GM18526 (cell line): Measurements from ENCODE around the gene CACNA1D.

Experiments
- POLR2A ChIP-seq: IDR thresholded peaks from 3 replicates; pipeline ENCODE4 v1.6.1; 2011; ENCODE audit not compliant: insufficient read length; ENCODE audit errors: extremely low read depth

CACNA1D gene

DNA sequence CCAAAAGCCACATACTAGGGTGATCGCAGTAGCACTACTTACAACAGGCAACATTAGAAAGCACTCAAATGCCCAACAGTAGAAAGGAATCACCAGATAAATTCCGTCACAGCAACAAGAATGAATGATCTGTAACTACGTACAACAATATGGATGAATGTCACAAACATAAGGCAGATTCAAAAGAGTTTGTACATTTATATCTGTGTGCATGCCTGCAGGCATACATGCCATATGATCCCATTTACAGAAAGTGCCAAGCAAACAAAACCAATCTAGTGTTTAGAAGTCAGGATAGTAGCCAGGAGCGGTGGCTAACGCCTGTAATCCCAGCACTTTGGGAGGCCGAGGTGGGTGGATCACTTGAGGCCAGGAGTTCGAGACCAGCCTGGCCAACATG lies 355.5 kb downstream of the CACNA1D start:
- no peak for TF ChIP-seq POLR2A

DNA sequence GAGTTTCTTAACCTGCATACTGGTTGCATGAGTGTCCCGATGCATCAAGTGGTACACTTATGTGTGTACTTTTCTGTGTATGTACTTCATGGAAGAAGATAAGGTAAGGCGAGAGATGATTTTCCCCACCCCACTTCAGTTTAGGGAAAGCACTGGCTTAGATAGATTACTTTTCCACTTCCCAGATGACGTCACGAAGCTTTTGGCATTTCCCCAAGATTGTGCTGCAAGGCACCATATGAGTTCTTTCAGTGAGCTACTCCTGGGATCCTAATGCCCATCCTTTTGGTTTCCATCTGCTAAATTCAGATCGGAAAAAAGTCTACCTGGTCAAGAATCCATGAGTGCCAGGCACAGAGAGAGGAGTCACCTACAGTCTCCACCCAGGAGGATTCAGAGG lies 356.5 kb downstream of the CACNA1D start:
- TF ChIP-seq POLR2A, result no peak

DNA sequence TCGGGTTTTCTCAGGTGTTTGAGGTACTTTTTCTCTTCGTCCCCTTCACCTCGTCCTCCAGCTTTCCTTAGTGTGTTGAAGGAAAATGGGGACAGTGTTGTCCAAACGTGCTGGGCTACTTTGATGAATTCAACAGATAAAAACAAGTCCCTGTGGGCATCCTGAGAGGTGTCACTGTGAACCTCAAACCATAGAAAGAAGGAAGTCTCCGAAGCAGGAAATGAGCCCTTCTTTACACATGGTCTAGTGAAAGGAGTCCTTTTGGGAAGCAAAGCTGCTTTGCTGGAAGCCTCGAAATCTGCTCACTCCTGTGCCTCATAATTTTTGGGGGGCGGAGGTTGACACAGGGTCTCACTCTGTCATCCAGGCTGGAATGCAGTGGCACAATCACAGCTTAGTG lies 362.6 kb downstream of the CACNA1D start:
- no peak for TF ChIP-seq POLR2A

DNA sequence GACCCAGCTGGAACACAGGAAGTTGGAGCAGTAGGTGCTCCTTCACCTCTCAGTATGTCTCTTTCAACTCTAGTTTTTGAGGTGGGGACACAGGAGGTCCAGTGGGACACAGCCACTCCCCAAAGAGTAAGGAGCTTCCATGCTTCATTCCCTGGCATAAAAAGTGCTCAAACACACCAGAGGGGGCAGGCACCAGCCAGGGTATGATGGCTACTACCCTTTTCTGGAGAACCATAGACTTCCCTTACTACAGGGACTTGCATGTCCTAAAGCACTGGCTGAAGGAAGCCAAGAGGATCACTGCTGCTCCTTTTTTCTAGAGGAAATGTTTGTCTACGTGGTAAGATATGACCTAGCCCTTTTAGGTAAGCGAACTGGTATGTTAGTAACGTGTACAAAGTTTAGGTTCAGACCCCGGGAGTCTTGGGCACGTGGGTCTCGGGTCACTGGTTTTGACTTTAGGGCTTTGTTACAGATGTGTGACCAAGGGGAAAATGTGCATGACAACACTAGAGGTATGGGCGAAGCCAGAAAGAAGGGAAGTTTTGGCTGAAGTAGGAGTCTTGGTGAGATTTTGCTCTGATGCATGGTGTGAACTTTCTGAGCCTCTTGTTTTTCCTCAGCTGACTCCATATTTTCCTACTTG lies 363.8 kb downstream of the CACNA1D start:
- no peak for TF ChIP-seq POLR2A

DNA sequence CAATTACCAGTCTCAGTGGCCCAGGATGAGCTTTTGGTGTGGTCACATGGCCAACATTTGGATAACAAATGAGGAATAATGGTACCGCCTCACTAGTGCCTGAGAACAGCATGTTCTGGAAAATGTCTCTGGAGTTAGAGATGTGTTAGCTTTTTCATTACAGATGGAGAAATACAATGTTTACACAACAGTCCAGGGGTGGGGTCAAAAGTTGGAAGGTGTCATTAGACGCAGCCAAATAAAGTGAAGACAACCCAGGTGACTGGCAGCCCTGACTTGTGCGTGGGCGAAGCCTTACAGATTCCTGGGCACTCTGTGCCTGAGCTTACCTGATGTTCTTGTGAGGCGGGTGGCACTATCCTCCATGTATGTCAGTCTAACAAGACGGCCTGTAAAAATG lies 364.8 kb downstream of the CACNA1D start:
- TF ChIP-seq POLR2A, result no peak

DNA sequence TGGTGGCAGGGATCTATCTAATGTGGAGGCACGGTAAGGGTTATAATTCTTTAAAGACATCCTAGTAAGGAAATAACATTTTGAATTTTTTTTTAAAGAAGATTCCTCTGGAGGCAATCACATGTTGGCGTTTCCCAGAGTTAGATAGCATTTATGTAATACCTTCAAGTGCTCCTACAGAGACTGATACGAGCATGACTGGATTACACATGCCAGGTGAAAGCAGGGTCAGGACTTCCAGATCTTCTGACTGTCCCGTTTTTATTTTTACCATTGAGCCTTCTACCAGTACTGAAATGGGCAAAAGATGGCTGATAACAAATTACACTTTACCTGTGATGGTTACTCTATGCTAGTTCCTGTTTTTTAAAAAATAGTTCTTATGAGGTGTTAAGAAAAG lies 365.8 kb downstream of the CACNA1D start:
- TF ChIP-seq POLR2A, result no peak

DNA sequence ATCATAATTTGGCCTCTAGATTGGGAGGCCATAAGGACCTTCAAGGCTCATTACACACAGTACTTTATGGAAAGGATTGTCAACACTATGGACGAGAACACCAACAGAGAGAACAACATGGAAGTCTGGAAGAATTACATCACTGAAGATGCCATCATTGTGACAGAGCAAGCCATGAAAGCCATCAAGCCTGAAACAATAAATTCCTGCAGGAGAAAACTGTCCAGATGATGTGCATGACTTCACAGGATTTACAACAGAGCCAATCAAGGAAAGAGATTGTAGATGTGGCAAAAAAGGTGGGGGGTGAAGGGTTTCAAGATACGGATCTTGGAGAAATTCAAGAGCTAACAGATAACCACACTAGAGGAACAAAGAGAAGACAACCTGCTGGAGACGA lies 367.8 kb downstream of the CACNA1D start:
- TF ChIP-seq POLR2A, result no peak

DNA sequence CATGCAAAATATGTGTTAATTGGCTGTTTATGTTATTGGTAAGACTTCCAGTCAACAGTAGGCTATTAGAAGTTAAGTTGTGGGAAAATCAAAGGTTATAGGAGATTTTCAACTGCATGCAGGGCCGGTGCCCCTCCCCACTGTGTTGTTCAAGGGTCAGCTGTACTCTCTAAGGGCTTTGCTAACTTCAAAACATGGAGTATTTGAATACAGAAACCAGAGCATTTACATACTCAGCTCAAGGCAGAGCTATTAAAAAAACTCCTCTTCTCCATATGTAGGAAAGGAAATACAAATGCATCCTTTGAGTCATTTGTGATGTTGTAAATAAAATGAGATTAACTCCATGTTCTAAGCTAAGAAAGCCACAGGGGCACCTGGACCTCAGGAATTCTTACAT lies 368.7 kb downstream of the CACNA1D start:
- no peak for TF ChIP-seq POLR2A
